Small intestine (tissue), 16 donors: Measurements from ENCODE around the gene DDX47. TPM values are rescaled to one million over a fixed set of nuclear protein-coding genes. Genes with fewer than 3 reads are reported as not detected.

ENCODE experiments used
- DNase-seq, 2 donors: peaks; one replicate each; pipeline versions ENCODE4 v3.0.0 to v3.0.0-alpha.2; 2013
- FAIRE-seq: peaks from 2 replicates; lab custom pipeline; 2012; peaks lifted over from hg19 to GRCh38; lab: Jason Lieb, UNC
- H3K27ac ChIP-seq, 3 donors: one replicate each; pipeline ENCODE4 v1.5.1; 2013; ENCODE audit warnings: low read length in 2 of 3, mild to moderate bottlenecking in 2 of 3, control low read depth in 1 of 3, inconsistent platforms in 1 of 3, low read depth in 1 of 3, moderate library complexity in 1 of 3
- H3K27me3 ChIP-seq, 3 donors: one replicate each; pipeline ENCODE4 v1.6.1; 2013; ENCODE audit warnings: low read length in 3 of 3, inconsistent platforms in 1 of 3; ENCODE audit not compliant: control insufficient read depth in 3 of 3, insufficient read depth in 3 of 3
- H3K36me3 ChIP-seq, 3 donors: one replicate each; pipeline ENCODE4 v1.6.1; 2013; ENCODE audit warnings: low read length in 3 of 3, inconsistent platforms in 1 of 3, low read depth in 1 of 3, mild to moderate bottlenecking in 1 of 3, moderate library complexity in 1 of 3; ENCODE audit not compliant: control insufficient read depth in 3 of 3, insufficient read depth in 2 of 3
- H3K4me1 ChIP-seq, 3 donors: one replicate each; pipeline ENCODE4 v1.6.1; 2013; ENCODE audit warnings: low read length in 2 of 3, inconsistent platforms in 1 of 3, low read depth in 1 of 3, mild to moderate bottlenecking in 1 of 3, moderate library complexity in 1 of 3; ENCODE audit not compliant: control insufficient read depth in 3 of 3, insufficient read depth in 2 of 3
- H3K4me3 ChIP-seq, 3 donors: one replicate each; pipeline ENCODE4 v1.5.1; 2013; ENCODE audit warnings: low read length in 3 of 3, control low read depth in 1 of 3, inconsistent platforms in 1 of 3, low read depth in 1 of 3, mild to moderate bottlenecking in 1 of 3, moderate library complexity in 1 of 3
- H3K9me3 ChIP-seq, 2 donors: one replicate each; pipeline ENCODE4 v1.6.1; 2013; ENCODE audit warnings: low read depth in 1 of 2, low read length in 1 of 2; ENCODE audit not compliant: control insufficient read depth in 2 of 2, insufficient read depth in 1 of 2
- WGBS, 3 donors: extraction: QIAGEN DNeasy Blood & Tissue Kit; methylation state at CpG; one replicate each; pipeline ENCODE4 v1.1.7; 2013; 5-methylcytosine and 5-hydroxymethylcytosine counted together
- long read RNA-seq, 10 donors: transcript quantifications; one replicate each; lab custom pipeline, GENCODE V29; 2026
- polyA plus RNA-seq, 4 donors: library from polyadenylated mRNA; stranded (reverse) in 3 of 4; unstranded in 1 of 4; fragments of 200-250 nt in 3 of 4; fragments of 120-200 nt in 1 of 4; gene quantifications; one replicate each; pipeline versions ENCODE4 v1.2.1 to v1.2.3, GENCODE V29; 2013
- donor health status: healthy with polysubstance abuse.
- donor health status: control.
- donor health status: control.
- donor health status: Bipolar disorder and iron deficiency.
- donor health status: healthy.

DDX47 gene
- polyA plus RNA-seq = 10 to 100 TPM; 25.5 to 52.7 (median 33.6) TPM
- long read RNA-seq, donor 1, transcript DDX47-212 (11 exons, 2,357 nt) = minor isoform, 5 of 27 reads
- long read RNA-seq, donor 1, transcript DDX47-202 (12 exons, 1,817 nt) = major isoform, 21 of 27 reads
- long read RNA-seq, donor 1, partial matches to known transcripts = 0 of 27 reads
- long read RNA-seq, donor 1, other reads (novel, unspliced or antisense) = 0 of 27 reads
- long read RNA-seq, donor 2, transcript DDX47-202 (12 exons, 1,817 nt) = major isoform, 6 of 6 reads
- long read RNA-seq, donor 2, partial matches to known transcripts = 0 of 6 reads
- long read RNA-seq, donor 2, other reads (novel, unspliced or antisense) = 0 of 6 reads
- long read RNA-seq, donor 3, transcript DDX47-202 (12 exons, 1,817 nt) = major isoform, 8 of 8 reads
- long read RNA-seq, donor 3, partial matches to known transcripts = 0 of 8 reads
- long read RNA-seq, donor 3, other reads (novel, unspliced or antisense) = 0 of 8 reads
- long read RNA-seq, donor 4 = 0 reads
- long read RNA-seq, donor 5 = 0 reads
- long read RNA-seq, donor 6, transcript DDX47-202 (12 exons, 1,817 nt) = major isoform, 11 of 11 reads
- long read RNA-seq, donor 6, partial matches to known transcripts = 0 of 11 reads
- long read RNA-seq, donor 6, other reads (novel, unspliced or antisense) = 0 of 11 reads
- long read RNA-seq, donor 7 = 0 reads
- long read RNA-seq, donor 8, partial matches to known transcripts = 0 of 4 reads
- long read RNA-seq, donor 8, other reads (novel, unspliced or antisense) = 0 of 4 reads
- long read RNA-seq, donor 9, partial matches to known transcripts = 0 of 3 reads
- long read RNA-seq, donor 9, other reads (novel, unspliced or antisense) = 0 of 3 reads
- long read RNA-seq, donor 10, transcript DDX47-202 (12 exons, 1,817 nt) = major isoform, 15 of 16 reads
- long read RNA-seq, donor 10, partial matches to known transcripts = 0 of 16 reads
- long read RNA-seq, donor 10, other reads (novel, unspliced or antisense) = 0 of 16 reads

DNA sequence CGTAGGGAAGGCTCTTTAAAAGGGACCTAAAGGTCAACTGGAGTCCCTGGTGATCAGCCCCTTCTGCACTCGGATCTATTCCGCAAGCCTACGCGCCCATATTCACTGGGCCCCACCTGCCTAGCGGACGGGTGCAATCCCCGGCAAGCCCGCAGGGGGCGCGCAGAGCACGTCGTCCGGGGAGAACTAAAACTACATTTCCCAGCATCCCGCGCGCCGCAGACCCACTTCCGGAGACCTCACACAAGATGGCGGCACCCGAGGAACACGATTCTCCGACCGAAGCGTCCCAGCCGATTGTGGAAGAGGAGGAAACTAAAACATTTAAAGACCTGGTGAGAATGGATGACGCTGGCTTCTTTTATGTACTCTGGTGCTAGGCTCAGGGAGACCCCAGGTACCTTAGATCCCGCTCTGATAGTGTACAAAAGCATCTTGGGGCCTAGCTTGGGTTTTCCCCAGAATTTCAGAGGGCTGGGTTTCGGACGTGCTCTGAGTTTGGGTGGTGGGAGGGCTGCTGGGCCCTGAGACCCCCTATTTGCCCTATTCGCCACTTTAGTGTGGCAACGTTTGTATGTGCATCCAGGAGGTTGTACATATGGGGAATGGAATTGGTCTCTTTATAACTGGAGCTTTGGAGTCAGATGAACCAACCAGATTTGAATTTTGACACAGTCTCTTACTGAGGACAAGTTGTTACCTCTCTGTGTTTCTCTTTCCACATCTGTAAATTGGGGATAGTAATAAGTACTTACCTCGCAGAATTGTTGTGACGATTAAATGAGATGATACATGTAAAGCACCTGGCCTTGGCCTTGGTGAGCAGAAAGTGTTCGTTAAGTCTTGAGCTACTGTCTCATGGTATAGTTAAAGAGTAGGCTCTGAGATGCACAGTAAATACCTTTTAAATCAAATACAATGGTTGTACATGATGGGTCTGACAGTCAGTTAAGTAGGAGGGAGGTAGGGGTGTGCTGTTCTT, at the start of gene DDX47:
Gene DDX47, plus strand, starts transcription at position 227 of the 982 bp plus-strand sequence. Its CDS starts 22 bp downstream, at position 249.
- Histone ChIP-seq H3K4me3 (peak within 1 kb of the TSS; percentile 71 to 80 (median 79)), H3K4me1 (peaks cover 0 to 47% (median 14%) of the 10 kb centered on the region in 3 donors), H3K9me3 (no peaks in the 10 kb centered on the region), H3K36me3 (peaks cover 0 to 10% (median 0%) of the 10 kb centered on the region in 3 donors), H3K27ac (peak within 1 kb of the TSS in 2 of 3 donors; percentile 38 to 67), H3K27me3 (no peaks in the 10 kb centered on the region)
- WGBS, 3 donors = 1 to 2% (median 1%) methylated on average over 35 of the region's 35 CpGs
- peak; percentile 93 to 97 for DNase-seq
- no peak for FAIRE-seq

DNA sequence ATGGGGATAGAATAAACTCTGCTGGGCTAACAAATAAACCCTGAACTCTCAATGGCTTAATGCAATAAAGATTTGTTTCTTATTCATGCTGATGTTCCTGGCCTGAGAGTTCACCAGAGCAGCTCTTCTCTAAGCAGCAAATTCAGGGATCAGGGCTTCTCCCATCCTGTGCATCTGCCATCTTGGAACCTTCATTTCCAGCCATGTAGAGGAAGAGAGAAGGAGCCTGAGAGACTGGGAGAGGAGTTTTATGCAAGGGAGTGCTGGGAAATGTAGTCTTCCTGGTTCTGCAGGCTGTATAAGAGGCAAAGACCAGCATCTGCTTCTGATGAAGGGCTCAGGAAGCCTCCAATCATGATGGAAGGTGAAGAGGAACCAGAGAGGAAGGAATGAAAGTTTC, 48.3 kb upstream of the DDX47 start:
- Histone ChIP-seq H3K27me3 (no peaks in the 10 kb centered on the region), H3K36me3 (peaks cover 0 to 19% (median 0%) of the 10 kb centered on the region in 3 donors), H3K4me1 (no peaks in the 10 kb centered on the region), H3K4me3 (no peak overlapping the region), H3K9me3 (peaks cover 0 to 23% of the 10 kb centered on the region in 2 donors), H3K27ac (no peak overlapping the region)
- FAIRE-seq = no peak
- no peak for DNase-seq

DNA sequence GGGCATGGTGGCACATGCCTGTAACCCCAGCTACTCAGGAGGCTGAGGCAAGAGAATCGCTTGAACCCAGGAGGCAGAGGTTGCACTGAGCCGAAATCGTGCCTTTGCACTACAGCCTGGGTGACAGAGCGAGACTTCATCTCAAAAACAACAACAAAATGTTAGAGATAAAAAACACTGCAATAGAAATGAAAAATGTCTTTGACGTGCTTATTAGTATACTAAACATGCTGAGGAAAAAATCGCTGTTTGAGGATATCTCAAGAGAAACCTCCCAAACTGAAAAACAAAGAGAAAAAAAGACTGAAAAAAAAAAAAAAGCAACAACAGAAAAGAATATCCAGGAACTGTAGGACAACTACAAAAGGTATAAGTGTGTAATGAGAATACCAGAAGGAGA, 42.9 kb upstream of the DDX47 start:
- no peak for DNase-seq
- no peak overlapping the region for H3K27ac ChIP-seq

DNA sequence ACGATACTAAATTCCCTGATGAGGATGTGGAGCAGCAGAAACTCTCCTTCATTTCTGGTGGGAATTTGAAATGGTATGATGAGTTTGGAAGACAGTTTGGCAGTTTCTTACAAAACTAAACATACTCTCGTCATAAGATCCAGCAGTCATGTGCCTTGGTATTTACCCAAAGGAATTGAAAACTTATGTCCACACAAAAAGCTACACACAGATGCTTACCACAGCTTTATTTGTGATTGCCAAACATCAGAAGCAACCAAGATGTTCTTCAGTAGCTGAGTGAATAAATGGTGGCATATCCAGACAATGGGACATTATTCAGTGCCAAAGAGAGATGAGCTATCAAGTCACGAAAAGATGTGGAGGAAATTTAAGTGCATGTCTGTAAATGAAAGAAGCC, 38.4 kb upstream of the DDX47 start:
- H3K27ac ChIP-seq = peak overlapping the region in 1 of 3 donors; percentile 39
- H3K27me3 ChIP-seq = no peaks in the 10 kb centered on the region
- H3K36me3 ChIP-seq = no peaks in the 10 kb centered on the region
- no peak for DNase-seq
- H3K9me3 ChIP-seq = peaks cover 0 to 13% of the 10 kb centered on the region in 2 donors
- peaks cover 2 to 39% (median 3%) of the 10 kb centered on the region in 3 donors for H3K4me1 ChIP-seq
- no peak for FAIRE-seq
- H3K4me3 ChIP-seq = no peak overlapping the region
- 56 to 75% (median 68%) methylated on average over 3 of the region's 3 CpGs for WGBS, 3 donors

More for the DNA sequence above, 42.9 kb upstream of the DDX47 start:
- no peak for FAIRE-seq
- Histone ChIP-seq H3K27me3 (no peaks in the 10 kb centered on the region), H3K4me1 (peaks cover 0 to 9% (median 1%) of the 10 kb centered on the region in 3 donors), H3K4me3 (no peak overlapping the region), H3K9me3 (peaks cover 0 to 27% of the 10 kb centered on the region in 2 donors), H3K36me3 (peaks cover 0 to 6% (median 0%) of the 10 kb centered on the region in 3 donors)
- 98% methylated on average over 6 of the region's 6 CpGs for WGBS, 3 donors

DNA sequence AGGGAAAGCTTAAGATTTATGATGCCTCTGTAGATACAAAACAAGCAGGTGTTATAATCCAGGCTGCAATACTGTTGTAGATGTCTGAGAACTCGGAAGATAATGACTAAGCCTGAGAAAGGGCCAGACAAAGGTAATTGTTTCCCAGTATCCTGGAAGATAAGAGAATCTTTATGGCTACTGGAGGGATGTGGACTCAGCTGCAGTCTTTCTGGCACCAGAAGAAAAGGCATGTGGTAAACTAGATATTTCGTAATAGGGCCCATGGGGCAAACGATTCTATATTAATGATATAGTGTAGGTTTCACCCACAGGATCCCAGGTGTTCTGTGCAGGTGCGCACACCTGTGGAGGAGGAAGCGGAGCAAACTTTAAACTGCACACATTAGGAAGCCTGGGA, 36.9 kb upstream of the DDX47 start:
- no peak overlapping the region for H3K4me3 ChIP-seq
- no peak for FAIRE-seq
- WGBS, 3 donors = 16 to 53% (median 33%) methylated on average over 5 of the region's 5 CpGs
- peaks cover 0 to 6% of the 10 kb centered on the region in 2 donors for H3K9me3 ChIP-seq
- no peaks in the 10 kb centered on the region for H3K27me3 ChIP-seq
- H3K4me1 ChIP-seq = peaks cover 2 to 45% (median 3%) of the 10 kb centered on the region in 3 donors
- H3K36me3 ChIP-seq = no peaks in the 10 kb centered on the region
- H3K27ac ChIP-seq = peak overlapping the region in 1 of 3 donors; percentile 61
- DNase-seq = peak; percentile 90

DNA sequence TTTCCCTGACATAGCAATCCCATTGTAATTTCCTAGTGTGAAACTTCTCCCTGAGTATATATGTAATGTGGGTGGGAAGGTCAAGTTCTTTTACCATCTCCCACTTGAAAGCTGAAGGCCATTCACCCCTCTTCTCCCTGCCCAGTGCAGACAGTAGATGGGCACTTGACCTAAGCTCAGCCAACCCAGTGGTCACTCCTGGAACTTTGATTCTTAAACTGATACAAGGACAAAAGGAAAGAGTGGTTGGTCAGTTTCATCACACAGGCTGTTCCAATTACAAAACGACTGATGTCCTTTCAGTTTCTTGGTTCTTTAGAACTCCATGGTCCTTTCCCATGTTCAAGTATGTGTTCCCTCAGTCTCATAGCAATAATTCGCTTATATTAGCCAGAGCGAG, 36.1 kb upstream of the DDX47 start:
- no peak for FAIRE-seq
- 66 to 76% (median 72%) methylated on average over 3 of the region's 3 CpGs for WGBS, 3 donors
- H3K36me3 ChIP-seq = no peaks in the 10 kb centered on the region
- no peak overlapping the region for H3K4me3 ChIP-seq
- DNase-seq = no peak
- H3K9me3 ChIP-seq = peaks cover 0 to 4% of the 10 kb centered on the region in 2 donors
- H3K27ac ChIP-seq = peak overlapping the region in 2 of 3 donors; percentile 44 to 61
- peaks cover 2 to 45% (median 3%) of the 10 kb centered on the region in 3 donors for H3K4me1 ChIP-seq
- H3K27me3 ChIP-seq = no peaks in the 10 kb centered on the region

DNA sequence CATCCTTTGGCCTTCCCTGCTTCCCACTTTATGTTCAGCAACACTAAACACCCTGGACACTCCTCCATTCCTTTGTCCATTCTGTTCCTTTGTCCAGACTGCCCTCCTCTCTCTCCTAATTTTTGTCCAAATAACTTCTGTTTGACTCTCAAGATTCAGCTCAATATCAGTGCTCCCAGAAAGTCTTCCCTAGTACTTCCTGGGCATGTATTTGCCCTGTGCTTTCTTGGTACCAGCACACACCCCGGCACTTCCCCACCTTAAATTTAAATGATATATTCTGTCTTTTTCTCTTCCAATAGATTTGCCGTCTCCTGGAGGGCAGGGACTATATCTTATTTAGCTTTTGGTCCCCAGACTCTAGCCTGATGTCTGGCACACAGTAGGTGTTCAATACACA, 34.1 kb upstream of the DDX47 start:
- Histone ChIP-seq H3K9me3 (no peaks in the 10 kb centered on the region), H3K27ac (peak overlapping the region in 1 of 3 donors; percentile 19), H3K36me3 (peaks cover 0 to 2% (median 0%) of the 10 kb centered on the region in 3 donors), H3K4me3 (no peak overlapping the region), H3K27me3 (no peaks in the 10 kb centered on the region), H3K4me1 (peaks cover 2 to 45% (median 3%) of the 10 kb centered on the region in 3 donors)
- no peak for DNase-seq
- WGBS, 3 donors = 51 to 63% (median 58%) methylated on average over 2 of the region's 2 CpGs
- FAIRE-seq = no peak
